GM19395 (cell line): ENCODE measurements around the gene CCDC24.

Source experiments
- ATAC-seq: cut with Tn5 transposase; IDR thresholded peaks from one replicate; pipeline ENCODE4 v1.9.1; 2021; ENCODE audit warnings: mild to moderate bottlenecking, moderate library complexity; ENCODE audit not compliant: unreplicated experiment

CCDC24 gene

GRCh38 chr1:43979528-43980254 is 11.7 kb upstream of the CCDC24 start:
- ATAC-seq, result no peak

- ATAC-seq, result no peak
These were observed 10.9 kb upstream of the CCDC24 start for GRCh38 chr1:43980255-43981134.

GRCh38 chr1:43981135-43981491 is 10.3 kb upstream of the CCDC24 start:
- no peak for ATAC-seq

GRCh38 chr1:43981636-43982035 is 9.8 kb upstream of the CCDC24 start:
- ATAC-seq, result no peak

GRCh38 chr1:43982241-43982640 is 9.2 kb upstream of the CCDC24 start:
- no peak for ATAC-seq

DNA sequence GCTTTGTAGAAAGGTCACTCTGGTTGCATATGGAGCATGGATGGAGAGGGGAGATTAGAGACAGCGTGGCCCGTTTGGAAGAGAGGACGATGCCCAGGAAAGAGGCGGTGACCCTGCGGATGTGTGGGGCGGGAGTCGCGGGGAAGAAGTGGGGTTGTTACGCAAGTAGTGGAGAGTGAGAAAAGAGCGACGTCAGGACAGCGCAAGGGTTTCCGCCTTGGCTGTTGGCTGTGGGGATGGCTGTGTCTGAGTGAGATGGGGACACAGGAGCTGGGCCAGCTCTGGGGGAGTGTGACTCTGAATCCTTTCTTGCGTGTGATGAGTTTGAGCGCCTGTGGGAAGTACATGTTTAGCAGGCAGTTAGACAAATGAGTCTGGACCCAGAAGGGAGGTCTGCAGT is 8.6 kb upstream of the CCDC24 start:
- no peak for ATAC-seq

DNA sequence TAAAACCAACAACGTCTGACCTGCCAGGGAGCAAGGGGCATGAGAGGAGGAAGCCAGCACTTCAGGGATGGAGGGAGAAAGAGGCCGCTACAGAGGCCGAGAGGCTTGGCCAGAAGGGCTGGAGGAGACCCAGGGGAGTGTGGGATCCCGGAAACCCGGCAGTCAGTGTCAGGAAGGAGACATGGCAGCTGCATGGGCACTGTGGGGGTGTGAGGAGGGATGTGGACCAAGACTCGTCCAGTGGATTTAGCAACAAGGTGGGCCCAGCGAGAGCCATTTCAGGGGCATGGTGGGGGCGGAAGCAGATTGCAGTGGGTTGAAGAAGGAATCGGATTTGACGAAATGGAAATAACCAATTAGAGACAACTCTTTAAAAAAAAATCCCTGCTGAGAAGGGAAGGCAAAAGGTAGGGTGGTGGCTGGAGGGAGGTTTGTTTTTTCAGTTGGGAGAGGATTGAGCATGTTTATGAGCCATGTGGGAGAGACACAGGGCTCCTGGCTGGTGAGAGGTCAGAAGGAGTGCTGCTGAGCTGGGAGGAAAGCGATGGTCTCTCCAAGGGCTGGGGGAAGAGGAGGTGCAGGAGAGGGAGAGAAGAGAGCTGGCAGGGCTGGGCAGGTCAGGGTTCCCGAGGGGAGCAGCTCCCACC is 8.0 kb upstream of the CCDC24 start:
- ATAC-seq, result no peak

- no peak for ATAC-seq
These were observed 6.5 kb upstream of the CCDC24 start for GRCh38 chr1:43984855-43985254.

DNA sequence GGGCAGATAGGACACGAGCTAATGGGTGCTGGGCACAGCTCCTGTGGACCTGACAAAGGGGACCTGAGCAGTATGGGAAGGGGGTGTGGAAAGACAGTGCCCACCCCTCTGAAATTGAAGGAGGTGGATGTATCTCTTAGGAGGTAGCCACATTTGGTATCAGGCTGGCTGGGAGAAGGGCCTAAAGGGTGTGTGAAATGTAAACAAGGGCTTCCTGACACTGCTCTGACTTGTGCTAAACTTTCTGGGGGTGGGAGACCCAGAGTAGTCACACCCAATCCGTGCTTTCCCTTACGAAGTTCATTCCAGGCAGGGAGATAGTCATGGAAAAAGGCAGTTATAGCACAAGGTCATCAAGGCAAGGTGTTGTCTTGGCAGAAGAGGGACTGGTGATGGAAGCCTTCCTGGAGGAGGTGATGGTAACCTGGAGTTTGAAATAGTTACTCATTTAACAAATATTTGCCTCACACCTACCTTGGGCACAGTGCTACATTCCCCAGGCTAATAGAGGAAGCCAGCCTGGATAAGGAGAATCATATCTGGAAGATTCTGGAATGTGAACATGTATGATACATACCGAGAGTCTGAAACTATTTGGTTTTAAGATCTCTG is 5.3 kb upstream of the CCDC24 start:
- ATAC-seq, result no peak

DNA sequence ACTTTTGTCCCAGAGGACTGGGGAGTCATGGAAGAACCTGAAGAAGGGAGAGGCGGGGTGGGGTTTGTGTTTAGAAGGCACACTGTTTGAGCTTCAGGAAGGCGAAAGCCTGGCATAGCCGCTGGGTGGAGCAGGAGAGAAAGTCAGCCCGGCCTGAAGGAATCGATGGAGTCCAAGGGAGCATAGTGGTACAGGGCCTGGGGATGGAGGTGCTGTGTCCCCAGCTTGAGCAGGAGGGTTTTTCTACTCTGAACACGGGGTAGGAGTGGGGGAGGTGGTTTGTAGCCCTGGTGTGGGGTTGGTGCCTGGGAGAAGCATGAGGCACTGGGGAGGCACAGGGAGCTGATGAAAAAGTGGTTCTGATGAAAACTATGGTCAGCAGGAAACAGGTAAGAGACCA is 4.7 kb upstream of the CCDC24 start:
- ATAC-seq, result no peak

DNA sequence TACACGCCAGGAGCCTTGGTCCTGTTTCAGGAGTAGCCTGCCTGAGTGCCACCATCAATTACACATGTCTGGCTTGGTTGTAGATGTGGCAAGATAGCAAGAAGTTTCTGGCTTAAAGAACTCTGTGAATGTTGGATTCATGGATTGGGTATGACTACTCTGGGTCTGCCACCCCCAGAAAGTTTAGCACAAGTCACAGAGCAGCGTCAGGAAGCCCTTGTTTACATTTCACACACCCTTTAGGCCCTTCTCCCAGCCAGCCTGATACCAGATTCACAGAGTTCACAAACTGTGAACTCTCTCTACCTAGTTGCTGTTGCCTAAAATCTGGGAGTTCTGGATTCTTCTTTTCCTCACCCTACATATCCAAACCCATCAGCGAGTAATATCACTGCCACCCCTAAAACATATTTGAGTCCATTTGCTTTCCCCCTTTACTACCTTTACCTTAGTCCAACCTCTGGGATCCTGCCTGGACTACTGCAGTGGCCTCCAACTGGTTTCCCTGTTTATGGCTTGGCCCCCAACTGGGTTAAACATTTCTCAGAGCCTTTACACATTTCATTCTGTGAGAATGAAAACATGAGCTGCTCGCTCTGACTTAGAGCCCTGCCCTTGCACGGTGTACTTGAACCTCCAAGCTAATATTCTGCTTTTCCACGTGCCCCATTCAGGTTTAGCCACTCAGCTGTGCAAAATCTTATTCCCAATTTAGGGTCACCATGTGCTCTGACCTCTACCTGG is 4.1 kb upstream of the CCDC24 start:
- ATAC-seq, result no peak

- ATAC-seq, result no peak
These were observed 864 bp upstream of the CCDC24 start for GRCh38 chr1:43990271-43991199.

DNA sequence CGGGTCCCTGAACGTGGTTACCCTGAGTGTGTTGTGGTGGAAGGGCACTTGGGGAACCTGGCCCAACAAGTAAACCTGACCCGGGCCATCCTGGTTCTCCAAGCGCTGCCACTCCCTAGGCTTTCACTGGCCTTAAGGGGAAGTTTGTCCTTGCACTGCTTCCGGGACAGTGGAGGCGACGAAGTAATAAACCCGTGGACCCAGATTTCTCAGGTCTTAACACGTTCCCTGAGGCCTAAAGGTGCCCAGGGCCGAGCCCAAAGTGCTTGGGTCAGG is 261 bp upstream of the CCDC24 start:
- ATAC-seq, result no peak

GRCh38 chr1:43992232-43992995 is 1.0 kb downstream of the CCDC24 start:
- no peak for ATAC-seq

- ATAC-seq, result no peak
These were observed 2.0 kb downstream of the CCDC24 start for GRCh38 chr1:43993206-43993914.

- no peak for ATAC-seq
These were observed 2.7 kb downstream of the CCDC24 start for GRCh38 chr1:43994071-43994470.

GRCh38 chr1:43994794-43995790 is 3.7 kb downstream of the CCDC24 start:
- ATAC-seq, result no peak
